ENCODE measurements around the gene ABCD1.
"Not testable (repeated sequence)": the region's sequence is repeated elsewhere in the genome, so short reads cannot be mapped to it uniquely, and the experiment has no call there.

The ABCD1 gene

DNA sequence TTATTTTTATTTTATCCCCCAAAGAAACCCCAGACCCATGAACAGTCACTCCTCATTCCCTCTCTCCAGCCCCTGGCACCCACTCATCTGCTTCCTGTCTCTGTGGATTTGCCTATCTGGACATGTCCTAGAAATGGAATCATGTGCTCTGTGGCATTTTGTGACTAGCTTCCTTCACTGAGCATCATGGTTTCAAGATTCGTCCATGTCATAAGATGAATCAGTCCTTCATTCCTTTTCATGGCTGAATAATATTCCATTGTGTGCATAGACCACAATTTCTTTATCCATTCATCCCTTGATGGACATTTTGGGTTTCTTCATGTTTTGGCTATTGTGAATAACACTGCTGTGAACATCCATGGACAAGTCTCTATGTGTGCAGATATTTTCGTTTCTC lies 10.2 kb downstream of the ABCD1 start:
- DNase-seq (ENCODE audit: low read depth in 2 of 2): no peak

- DNase-seq (ENCODE audit: low read depth in 2 of 2): no peak
These were observed 10.6 kb downstream of the ABCD1 start for GRCh38 chrX:153735274-153735673.

GRCh38 chrX:153736071-153736820 lies 11.6 kb downstream of the ABCD1 start:
- no peak for DNase-seq (ENCODE audit: low read depth in 2 of 2)

- no peak for DNase-seq (ENCODE audit: low read depth in 2 of 2)
These were observed 12.3 kb downstream of the ABCD1 start for GRCh38 chrX:153736871-153737441.

GRCh38 chrX:153738056-153738605 lies 13.5 kb downstream of the ABCD1 start:
- DNase-seq (ENCODE audit: low read depth in 2 of 2): no peak

DNA sequence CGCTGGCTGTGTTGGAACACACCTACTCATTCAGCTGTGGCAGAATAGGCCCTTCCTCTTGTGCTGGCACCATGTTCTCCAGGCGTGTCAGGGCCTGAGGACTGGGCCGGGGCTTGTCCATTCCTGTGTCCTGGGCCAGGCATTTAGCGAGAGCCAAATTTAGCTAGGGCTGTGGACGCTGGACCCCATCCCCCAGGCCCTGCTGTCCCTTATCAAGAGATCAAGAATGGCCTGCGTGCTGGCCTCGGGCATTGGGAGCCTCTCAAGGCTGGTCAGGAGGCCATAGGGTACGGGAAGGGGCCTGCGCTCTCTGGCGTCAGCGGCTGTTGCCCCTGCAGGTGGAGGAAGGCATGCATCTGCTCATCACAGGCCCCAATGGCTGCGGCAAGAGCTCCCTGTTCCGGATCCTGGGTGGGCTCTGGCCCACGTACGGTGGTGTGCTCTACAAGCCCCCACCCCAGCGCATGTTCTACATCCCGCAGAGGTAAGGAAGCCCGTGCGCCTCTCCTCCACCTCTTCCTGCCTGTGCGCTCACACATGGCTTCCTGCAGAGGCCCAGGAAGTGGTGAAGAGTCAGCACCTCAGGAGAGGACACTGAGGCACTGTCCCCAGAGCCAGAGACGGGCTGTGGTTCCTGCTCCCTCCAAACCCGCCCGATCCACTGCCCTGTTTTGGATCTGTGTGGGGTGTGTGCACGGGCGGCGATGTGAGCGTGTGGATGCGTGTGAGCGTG lies 15.3 kb downstream of the ABCD1 start:
- no peak for DNase-seq (ENCODE audit: low read depth in 2 of 2)

DNA sequence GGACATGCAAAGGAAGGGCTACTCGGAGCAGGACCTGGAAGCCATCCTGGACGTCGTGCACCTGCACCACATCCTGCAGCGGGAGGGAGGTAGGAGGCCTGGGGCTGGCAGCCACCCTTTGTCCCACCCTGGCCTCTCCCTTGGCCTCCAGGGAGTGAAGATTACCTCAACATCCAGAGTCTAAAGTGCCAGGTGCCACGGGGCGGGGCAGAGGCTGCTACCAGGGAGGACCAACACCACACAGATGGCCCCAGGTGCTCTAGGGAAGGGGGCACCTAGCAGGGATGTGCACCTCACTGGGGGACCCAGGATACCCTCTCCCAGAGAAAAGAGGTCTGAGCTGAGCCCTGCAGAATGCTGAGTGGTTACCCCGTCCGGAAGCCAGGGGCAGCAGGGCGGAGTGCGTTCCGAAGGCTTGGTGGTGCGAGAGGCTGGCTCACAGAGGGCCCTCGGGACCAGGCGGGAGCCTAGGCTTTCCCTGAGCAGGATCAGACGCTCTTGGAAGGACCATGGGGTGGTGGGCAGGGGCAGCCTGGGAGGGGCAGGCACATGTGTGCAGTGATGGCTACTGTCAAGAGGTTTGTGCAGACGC lies 16.1 kb downstream of the ABCD1 start:
- DNase-seq (ENCODE audit: low read depth in 2 of 2): no peak

GRCh38 chrX:153741446-153741845 lies 16.8 kb downstream of the ABCD1 start:
- DNase-seq (ENCODE audit: low read depth in 2 of 2): no peak

DNA sequence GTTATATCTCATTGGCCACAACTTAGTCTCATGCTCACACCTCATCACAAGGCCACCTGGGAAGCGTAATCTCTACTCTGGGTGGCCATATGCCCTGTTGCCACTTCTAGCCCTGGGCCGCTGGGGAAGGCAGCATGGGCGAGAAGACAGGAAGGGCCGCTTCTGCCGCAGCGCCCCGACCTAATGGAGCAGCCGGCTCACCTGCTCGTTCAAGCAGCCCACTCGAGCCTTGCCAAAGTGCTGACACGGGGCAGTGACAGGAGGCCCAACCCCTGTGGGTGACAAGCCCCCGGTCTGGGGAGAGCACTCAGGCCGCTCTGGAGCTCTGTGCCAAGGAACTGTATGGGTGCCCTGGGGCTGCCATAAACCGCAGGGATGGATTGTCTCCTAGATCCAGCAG lies 17.5 kb downstream of the ABCD1 start:
- not testable (repeated sequence) for DNase-seq (ENCODE audit: low read depth in 2 of 2)

- DNase-seq (ENCODE audit: low read depth in 2 of 2): not testable (repeated sequence)
These were observed 18.3 kb downstream of the ABCD1 start for GRCh38 chrX:153742796-153743467.

GRCh38 chrX:153743468-153744209 lies 19.0 kb downstream of the ABCD1 start:
- not testable (repeated sequence) for DNase-seq (ENCODE audit: low read depth in 2 of 2)

- DNase-seq (ENCODE audit: low read depth in 2 of 2): no peak
These were observed 19.8 kb downstream of the ABCD1 start for GRCh38 chrX:153744210-153745066.

GRCh38 chrX:153745067-153745433 lies 20.4 kb downstream of the ABCD1 start:
- DNase-seq (ENCODE audit: low read depth in 2 of 2): not testable (repeated sequence)

GRCh38 chrX:153746359-153746758 lies 21.7 kb downstream of the ABCD1 start:
- DNase-seq (ENCODE audit: low read depth in 2 of 2): no peak

- not testable (repeated sequence) for DNase-seq (ENCODE audit: low read depth in 2 of 2)
These were observed 22.3 kb downstream of the ABCD1 start for GRCh38 chrX:153746991-153747390.

DNA sequence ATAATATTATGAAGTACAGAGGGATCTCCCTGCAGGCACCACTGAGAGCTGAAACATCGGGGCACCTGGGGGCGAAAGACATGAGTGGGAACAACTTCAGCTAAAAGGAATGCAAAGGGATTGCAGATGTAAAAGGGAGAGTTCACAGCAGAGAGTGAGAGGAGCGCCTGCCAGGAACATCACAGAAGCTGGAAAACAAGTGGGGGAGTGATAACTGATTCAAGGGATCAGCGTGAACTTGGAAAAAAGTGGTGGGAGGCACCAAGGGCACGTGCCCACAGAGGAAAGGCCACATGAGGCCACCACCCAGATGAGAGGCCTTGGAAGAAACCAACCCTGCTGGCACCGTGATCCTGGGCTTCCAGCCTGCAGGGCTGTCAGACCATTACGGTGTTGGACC lies 24.4 kb downstream of the ABCD1 start:
- DNase-seq (ENCODE audit: low read depth in 2 of 2): not testable (repeated sequence)

DNA sequence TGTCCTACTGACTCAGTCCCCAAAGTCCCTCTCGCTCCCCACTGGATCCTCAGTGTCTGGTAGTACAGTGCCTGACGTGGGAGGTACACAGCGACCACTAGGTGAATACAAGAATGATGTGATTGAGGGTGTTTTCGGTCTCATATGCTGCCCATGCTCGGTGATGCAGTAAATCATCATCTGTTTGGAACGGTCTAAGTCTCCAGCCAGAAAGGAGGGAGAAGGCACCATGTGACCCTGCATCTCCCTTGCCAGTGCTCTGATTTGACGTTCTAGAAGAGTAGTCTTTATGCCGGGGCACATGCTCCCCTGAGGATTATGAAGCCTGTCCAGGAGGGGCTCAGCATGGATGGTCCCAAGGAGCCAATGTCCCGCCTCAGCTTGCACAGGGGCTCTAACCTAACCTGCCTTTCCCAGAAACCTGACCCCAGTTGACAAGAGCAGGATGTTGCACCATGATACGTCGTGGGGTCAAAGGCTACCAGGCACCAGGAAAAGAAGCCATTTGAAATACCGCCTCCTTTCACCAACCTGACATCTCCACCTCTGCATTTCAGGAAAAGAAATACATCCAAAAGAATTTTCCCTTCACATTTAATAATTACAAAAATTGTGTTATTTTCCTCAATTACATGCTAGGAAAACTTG lies 25.6 kb downstream of the ABCD1 start:
- no peak for DNase-seq (ENCODE audit: low read depth in 2 of 2)

GRCh38 chrX:153755136-153755535 lies 30.5 kb downstream of the ABCD1 start:
- no peak for DNase-seq (ENCODE audit: low read depth in 2 of 2)

DNA sequence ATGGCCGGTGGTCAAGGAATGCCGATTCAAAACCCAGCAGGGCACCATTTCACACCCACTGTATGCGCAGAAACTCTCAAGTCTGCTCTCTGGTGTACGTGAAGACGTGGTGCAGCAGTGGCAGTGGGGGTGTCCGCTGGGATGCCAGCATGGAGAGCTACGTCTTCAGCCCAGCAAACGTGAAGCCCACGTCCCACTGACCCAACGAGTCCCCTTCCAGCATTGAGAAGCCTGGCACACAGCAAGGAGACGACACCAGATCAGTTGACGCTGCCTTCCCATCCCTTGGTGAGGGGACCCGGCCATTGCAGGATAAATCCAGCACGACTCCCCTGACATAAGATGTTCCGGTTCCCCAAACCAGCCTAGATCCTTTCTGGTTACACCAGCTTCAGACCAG lies 37.2 kb downstream of the ABCD1 start:
- no peak for DNase-seq (ENCODE audit: low read depth in 2 of 2)
